Panc1 (cell line): ENCODE results near the gene MAPK1IP1L.

ENCODE experiments used
- POLR2AphosphoS5 ChIP-seq: IDR thresholded peaks from 2 replicates; pipeline ENCODE4 v1.6.1; 2012; ENCODE audit warnings: mild to moderate bottlenecking, low read depth, low read length, moderate library complexity
- SIN3A ChIP-seq: IDR thresholded peaks from 2 replicates; pipeline ENCODE4 v1.6.1; 2012; ENCODE audit warnings: low read depth, mild to moderate bottlenecking, low read length, moderate library complexity, borderline replicate concordance; ENCODE audit not compliant: insufficient read depth
- TCF7L2 ChIP-seq: IDR thresholded peaks from 2 replicates; pipeline ENCODE4 v1.6.1; 2011; ENCODE audit warnings: mild to moderate bottlenecking, low read depth, low read length, inconsistent platforms
- TF ChIP-seq, protein P1 (sequence below): fragments of 450-650 bp; IDR thresholded peaks from 2 replicates; pipeline ENCODE4 v1.5.1; 2017; ENCODE audit warnings: mild to moderate bottlenecking
- TF ChIP-seq, protein P2 (sequence below), 2 experiments: IDR thresholded peaks; 2 replicates each; pipeline ENCODE4 v1.6.1; 2011 to 2012; ENCODE audit warnings: low read depth in 2 of 2, control low read depth in 1 of 2, low read length in 1 of 2, mild to moderate bottlenecking in 1 of 2, moderate library complexity in 1 of 2; ENCODE audit not compliant: insufficient read depth in 1 of 2

DNA sequence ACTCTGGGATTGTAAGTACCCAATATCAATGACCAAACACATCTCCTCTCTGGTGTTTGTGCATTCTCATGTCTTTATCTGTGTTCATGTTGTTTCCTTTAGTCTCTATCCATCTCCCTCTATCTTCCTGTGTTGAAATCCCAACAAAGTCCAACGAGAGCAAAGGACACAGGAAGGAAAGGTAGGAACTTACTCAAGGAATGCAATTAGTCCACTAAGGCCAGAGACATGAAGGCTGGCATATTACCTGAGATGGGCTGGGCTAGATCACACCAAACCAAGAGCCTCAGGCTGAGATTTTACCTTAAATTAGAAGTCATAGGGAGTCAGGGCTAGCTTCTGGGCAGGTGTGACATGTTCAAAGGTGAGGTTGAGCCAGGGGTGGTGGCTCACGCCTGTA, 63.3 kb downstream of the MAPK1IP1L start:
- TF ChIP-seq, protein P1, sequence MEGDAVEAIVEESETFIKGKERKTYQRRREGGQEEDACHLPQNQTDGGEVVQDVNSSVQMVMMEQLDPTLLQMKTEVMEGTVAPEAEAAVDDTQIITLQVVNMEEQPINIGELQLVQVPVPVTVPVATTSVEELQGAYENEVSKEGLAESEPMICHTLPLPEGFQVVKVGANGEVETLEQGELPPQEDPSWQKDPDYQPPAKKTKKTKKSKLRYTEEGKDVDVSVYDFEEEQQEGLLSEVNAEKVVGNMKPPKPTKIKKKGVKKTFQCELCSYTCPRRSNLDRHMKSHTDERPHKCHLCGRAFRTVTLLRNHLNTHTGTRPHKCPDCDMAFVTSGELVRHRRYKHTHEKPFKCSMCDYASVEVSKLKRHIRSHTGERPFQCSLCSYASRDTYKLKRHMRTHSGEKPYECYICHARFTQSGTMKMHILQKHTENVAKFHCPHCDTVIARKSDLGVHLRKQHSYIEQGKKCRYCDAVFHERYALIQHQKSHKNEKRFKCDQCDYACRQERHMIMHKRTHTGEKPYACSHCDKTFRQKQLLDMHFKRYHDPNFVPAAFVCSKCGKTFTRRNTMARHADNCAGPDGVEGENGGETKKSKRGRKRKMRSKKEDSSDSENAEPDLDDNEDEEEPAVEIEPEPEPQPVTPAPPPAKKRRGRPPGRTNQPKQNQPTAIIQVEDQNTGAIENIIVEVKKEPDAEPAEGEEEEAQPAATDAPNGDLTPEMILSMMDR: no peak
- TF ChIP-seq POLR2AphosphoS5 (no peak), SIN3A (no peak), TCF7L2 (no peak)
- TF ChIP-seq, protein P2, sequence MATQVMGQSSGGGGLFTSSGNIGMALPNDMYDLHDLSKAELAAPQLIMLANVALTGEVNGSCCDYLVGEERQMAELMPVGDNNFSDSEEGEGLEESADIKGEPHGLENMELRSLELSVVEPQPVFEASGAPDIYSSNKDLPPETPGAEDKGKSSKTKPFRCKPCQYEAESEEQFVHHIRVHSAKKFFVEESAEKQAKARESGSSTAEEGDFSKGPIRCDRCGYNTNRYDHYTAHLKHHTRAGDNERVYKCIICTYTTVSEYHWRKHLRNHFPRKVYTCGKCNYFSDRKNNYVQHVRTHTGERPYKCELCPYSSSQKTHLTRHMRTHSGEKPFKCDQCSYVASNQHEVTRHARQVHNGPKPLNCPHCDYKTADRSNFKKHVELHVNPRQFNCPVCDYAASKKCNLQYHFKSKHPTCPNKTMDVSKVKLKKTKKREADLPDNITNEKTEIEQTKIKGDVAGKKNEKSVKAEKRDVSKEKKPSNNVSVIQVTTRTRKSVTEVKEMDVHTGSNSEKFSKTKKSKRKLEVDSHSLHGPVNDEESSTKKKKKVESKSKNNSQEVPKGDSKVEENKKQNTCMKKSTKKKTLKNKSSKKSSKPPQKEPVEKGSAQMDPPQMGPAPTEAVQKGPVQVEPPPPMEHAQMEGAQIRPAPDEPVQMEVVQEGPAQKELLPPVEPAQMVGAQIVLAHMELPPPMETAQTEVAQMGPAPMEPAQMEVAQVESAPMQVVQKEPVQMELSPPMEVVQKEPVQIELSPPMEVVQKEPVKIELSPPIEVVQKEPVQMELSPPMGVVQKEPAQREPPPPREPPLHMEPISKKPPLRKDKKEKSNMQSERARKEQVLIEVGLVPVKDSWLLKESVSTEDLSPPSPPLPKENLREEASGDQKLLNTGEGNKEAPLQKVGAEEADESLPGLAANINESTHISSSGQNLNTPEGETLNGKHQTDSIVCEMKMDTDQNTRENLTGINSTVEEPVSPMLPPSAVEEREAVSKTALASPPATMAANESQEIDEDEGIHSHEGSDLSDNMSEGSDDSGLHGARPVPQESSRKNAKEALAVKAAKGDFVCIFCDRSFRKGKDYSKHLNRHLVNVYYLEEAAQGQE (IDR thresholded peaks at IDR 0.05; ENCODE audit: insufficient read depth in 1 of 2, low read depth in 2 of 2, low read length in 1 of 2): no peak
